ENCODE measurements around the gene PTPRD.
A peak's percentile ranks its signal among the peaks of the same experiment; 100 is the strongest.

Gene PTPRD

GRCh38 chr9:8553444-8553843 is 2059.4 kb downstream of the PTPRD start:
- no peak for DNase-seq

GRCh38 chr9:8552732-8553131 is 2060.1 kb downstream of the PTPRD start:
- peak in 42 of 58 donors; percentile 6 to 89 (median 58) for DNase-seq

GRCh38 chr9:8549214-8549613 is 2063.6 kb downstream of the PTPRD start:
- no peak for DNase-seq

- no peak for DNase-seq
Observed at GRCh38 chr9:8543219-8543618, 2069.6 kb downstream of the PTPRD start.

DNA sequence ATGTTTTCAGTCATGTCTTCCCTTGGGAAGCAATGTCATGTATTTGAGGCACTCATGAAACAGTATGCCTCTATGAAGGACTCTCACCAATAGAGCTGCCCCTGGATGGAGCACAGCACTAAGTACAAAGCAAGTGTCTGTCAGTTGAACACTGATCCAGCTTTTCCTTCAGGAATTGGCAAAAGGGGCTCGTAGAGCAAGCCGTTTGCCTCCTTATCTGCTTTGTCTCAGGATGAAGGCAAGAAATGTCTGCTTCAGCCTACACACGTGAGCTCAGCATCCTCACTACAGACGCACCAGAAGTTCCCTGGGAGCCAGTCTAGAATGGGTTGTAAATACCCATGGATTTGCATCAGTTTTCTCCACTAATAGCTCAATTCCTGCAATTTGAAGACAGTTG is 2070.3 kb downstream of the PTPRD start:
- DNase-seq = peak in 1 of 58 donors; percentile 5

DNA sequence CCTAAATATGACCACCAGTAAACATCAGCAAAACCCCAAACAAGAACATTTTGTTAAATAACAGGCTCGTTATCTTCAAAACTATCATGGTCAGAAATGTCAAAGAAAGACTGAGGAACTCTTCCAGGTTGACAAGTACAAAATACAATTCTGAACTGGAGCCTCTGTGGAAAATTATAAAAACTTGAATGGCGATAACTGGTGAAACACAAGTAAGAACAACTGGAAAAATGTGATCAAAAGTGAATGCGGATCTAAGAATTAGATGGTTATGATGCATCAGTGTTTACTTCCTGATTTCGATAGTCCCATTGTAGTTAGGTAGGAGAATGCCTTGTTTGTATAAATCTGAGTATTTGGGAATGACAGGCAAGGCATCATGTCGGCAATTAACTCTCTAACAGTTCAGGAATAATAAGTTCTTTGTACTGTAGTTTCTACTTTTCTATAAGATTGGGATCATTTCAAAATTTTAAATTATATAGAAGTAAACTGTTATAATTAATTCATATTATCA is 2073.1 kb downstream of the PTPRD start:
- DNase-seq = peak in 1 of 58 donors; percentile 8

DNA sequence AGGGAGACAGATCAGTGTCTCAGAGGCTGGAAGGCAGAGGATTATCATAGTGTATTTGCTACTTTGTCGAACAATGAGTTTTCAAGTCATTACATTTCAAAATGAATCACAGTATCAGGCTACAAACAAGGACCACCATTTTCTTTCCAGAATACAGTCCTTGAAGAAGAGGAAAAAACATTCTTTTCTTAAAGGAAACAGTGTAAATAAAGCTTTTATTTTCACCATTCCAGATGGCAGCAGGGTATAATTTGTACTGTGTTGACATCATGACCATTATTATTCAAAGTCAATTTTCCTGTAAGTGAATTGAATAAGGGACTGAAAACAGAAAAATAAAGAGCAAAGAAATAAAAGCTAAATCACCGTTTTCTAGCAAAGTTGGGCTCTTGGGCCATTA is 2076.0 kb downstream of the PTPRD start:
- DNase-seq = no peak

DNA sequence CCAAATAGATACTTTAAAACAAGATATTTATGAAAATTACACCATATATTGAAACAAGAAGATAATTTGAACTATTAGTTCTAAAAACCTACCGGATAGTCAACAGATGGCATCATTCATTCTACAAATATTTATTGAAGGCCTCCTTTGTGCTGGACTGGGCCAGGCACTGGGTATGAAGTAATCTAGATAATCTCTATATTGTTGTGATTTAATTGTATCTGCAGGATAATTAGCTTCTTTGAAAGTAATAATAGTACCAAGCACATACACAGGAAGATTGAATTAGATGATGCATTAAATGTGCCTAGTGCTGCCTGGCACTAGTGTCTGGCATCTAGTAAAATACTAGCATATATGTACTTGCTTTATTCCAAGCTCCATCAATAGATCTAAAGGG is 2078.0 kb downstream of the PTPRD start:
- no peak for DNase-seq

DNA sequence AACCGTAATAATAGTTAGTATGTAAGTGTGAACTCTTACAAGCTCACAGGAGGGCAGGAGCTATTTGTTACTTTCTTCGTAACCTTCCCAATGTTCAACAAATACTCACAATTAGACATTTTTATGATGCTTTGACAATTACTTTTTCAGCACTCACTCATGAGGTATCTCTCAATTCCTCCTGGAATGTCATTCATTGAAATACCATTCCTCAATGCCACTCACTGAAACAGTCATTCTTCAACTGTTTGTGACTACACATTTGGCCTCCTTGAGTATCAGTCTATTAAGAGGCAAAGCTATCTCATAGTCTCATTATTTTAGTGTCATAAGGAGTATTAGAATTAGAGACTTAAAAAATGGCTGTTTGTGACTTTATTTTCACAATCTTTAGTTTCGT is 2079.1 kb downstream of the PTPRD start:
- DNase-seq = no peak

- DNase-seq = no peak
Observed at GRCh38 chr9:8531826-8532415, 2080.9 kb downstream of the PTPRD start.

DNA sequence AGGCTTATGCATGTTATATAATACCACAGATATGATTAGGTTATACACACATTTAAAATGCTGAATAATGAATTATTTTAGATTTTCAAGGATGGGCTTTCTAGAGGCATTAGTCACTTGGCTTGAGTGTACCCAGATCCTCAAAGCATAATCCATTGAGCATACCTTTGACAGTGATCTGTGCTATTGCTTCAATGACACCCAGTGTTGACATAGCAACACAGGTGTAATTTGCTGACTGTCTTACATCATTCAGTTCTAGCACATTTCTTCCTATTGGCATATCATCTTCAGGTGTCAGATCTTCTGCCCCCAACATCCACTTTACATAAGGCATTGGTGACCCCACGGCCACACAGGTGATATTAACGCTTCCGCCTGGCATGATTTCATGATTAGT is 2091.7 kb downstream of the PTPRD start:
- DNase-seq = no peak

- no peak for DNase-seq
Observed at GRCh38 chr9:8515748-8516147, 2097.1 kb downstream of the PTPRD start.

- no peak for DNase-seq
Observed at GRCh38 chr9:8514760-8515159, 2098.0 kb downstream of the PTPRD start.

DNA sequence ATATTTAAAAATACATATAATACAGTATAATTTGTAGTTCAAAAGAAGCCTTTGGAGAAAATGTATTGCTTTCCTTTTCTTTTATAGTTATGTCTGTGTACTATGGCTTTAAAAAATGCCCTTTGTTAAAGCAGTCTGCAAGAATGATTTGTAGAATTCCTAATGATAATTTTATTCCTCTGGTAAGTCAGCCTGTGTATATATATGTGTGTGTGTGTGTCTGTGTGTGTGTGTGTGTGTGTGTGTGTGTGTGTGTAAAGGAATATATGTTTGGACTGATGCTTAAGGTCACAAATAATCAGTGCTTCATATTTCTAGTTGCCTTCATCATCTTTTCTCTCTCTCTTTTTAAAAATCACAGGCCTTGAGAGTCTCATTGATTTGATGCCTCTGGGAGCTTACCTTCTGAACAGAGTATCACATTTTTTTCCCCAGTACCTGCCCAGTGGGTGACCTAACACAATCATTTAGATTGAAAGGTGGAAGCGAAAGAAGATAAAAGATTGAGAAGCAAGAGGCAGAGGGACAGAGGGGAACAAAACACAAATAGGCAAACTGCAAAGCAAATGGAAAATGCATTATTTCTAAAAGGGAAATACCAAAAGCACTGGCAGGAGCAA is 2104.0 kb downstream of the PTPRD start:
- no peak for DNase-seq

DNA sequence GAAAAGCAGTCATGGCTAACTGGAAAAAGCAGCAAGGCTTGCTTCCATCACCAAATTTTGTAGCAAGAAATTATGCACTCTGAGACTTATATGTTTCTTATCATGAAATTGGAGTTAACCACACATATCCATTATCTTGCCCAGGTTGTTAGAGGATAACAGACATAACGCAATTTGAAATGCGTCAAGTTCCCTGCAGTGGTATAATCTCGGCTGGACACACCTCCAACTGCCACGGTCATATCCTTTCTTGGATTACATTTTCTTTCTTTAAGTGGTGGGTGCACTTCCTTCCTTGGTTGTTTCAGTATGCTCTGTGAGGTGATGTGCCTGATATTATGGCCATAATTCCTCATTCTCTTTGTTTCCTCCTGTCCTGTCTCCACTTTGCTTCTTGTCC is 2118.2 kb downstream of the PTPRD start:
- DNase-seq = no peak

- DNase-seq = no peak
Observed at GRCh38 chr9:8492679-8493078, 2120.1 kb downstream of the PTPRD start.

DNA sequence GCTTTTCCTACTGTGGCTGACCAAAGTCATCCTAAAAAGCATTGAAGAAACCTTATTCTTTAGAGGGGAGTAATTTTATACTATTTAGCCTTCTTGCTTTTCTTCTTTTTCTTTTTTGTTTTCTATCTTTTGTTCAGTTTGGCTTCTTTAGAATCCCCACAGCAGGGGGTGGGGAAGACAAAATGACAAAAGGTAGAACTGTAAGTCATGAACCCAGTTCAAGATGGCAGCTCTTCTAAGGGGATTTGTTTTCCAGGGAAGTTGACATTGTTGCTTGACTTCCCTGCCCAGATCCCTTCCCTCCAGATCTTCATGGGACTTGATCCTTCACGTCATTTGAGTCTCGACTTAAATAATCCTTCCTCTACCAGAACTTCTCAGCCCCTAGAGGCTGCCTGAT is 2120.8 kb downstream of the PTPRD start:
- no peak for DNase-seq

GRCh38 chr9:8491563-8491962 is 2121.2 kb downstream of the PTPRD start:
- DNase-seq = no peak

- DNase-seq = no peak
Observed at GRCh38 chr9:8489835-8490234, 2123.0 kb downstream of the PTPRD start.

GRCh38 chr9:8486095-8486494 is 2126.7 kb downstream of the PTPRD start:
- DNase-seq = peak in 4 of 58 donors; percentile 2 to 12 (median 8)

DNA sequence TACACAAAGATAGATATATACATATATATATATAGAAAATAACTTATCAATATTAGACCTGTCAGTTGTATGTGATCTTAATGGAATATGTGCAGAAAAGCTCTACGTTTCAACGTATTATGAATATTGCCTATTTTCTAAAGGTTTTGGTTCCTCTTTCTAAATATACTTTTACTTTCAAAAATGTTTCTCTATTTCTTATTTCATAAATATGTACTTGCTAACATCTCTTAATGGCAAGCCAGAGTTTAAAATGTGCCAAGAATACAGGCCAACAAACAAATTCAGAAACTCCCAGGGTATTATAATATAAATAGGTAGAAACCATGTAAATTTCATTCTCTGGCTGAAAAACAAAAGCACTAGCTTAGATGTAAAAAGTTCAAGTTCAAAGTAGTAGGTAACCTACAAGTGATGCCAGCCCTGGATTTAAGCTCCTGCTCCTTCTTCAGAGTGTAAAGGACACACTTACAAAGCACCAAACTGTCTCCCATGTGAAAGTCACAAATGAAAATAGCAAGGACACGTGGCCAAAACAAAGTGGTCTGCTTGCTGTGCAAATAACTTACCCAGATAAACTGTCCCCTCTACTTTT is 2128.1 kb downstream of the PTPRD start:
- DNase-seq = no peak

DNA sequence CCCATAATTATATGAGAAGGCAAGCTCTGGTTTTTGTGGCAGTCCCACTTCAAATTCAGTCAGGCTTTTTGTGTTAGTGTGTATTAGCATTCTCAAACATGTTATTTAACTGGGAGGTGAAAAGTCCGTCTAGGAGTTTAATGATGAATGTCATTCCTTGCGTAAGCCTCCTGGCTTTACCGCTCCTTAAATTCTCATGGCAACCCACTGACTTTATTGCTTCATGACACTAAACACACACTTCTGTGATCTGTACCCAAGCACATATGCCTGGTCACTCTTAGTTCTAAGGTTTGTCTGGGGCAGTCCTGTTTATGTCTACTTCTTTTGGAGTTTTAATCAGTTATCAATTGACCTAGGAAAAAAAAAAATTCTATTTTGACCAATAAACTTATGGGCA is 2135.4 kb downstream of the PTPRD start:
- no peak for DNase-seq

DNA sequence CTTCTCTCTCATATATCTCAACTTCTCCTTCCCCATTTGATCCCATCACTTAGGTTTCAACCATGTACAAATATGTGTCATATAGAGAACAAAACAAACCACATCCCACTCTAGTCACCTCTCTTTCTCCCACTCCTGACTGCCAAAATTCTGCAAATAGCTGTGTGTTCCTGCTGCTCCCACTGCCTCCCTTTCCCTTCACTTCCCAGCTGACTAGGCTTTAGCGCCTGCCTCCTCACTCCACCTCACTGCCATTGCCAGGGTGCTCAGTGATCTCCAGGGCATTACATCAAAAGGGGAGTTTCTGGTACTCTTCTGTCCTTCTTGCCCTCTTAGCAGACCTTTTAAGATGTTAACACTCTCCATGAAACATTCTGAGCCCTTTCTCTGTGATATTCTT is 2137.9 kb downstream of the PTPRD start:
- no peak for DNase-seq

Data from anterior cingulate cortex (tissue), 58 donors.